Esophagus muscularis mucosa (tissue), 3 donors: ENCODE results near the gene CITED4.

Experiments used
- CTCF ChIP-seq, 3 experiments: fragments of 200-600 bp in 2 of 3; fragments of 450-650 bp in 1 of 3; sonication (generic) in 2 of 3; IDR thresholded peaks; one replicate each; pipeline ENCODE4 v1.5.1; 2017 to 2019; ENCODE audit warnings: antibody characterized with exemption in 3 of 3, mild to moderate bottlenecking in 2 of 3, moderate library complexity in 1 of 3
- POLR2AphosphoS5 ChIP-seq, 2 donors: sonication (generic); formaldehyde crosslinking; IDR thresholded peaks; one replicate each; pipeline ENCODE4 v1.6.1; 2017; ENCODE audit warnings: antibody characterized with exemption in 2 of 2

DNA sequence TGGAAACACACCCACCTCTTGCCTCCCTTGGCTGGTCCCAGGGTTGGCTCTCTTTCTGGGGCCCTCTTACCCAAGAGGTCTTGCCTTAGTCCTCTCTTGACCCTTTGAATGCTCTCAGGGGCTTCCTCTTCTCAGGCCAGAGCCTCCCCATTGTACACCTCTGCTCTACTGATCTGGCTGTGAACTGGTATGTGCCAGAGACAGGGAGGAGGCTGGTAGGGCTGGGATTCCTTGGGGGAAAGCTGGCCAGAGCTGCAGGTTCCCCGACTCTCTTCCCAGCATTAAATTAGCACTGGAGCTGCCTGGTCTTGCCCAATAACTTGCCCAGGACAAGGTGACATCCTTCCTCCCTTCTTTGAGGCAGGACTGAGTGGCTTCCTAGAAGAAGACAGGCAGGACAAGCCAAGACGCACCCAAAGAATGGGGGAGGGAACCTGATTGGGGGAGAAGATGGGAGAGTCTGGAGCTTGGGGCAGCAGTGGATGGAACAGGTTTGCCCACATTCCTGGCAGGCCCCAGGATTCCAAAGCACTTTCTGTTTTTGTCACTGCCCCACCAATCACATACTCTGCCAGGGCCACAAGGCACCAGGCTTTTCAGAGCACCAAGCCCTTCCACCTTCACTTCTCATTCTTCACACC, 37.2 kb upstream of the CITED4 start:
- TF ChIP-seq CTCF (IDR thresholded peaks at IDR 0.05), result no peak
- no peak for TF ChIP-seq POLR2AphosphoS5 (IDR thresholded peaks at IDR 0.05)
